WTC11 (cell line): Measurements from ENCODE around the gene ABCG1.

Source experiments
- ELF4 ChIP-seq: sonication (generic); formaldehyde crosslinking; IDR thresholded peaks from 2 replicates; pipeline ENCODE4 v1.8.1; 2022; ENCODE audit warnings: low read depth, mild to moderate bottlenecking, moderate library complexity, missing genetic modification reagents
- TF ChIP-seq, protein P1 (sequence below): fragments of 200-600 bp; IDR thresholded peaks from 2 replicates; pipeline ENCODE4 v1.8.0; 2022; ENCODE audit warnings: antibody characterized with exemption
- TF ChIP-seq, protein P2 (sequence below): sonication (generic); formaldehyde crosslinking; IDR thresholded peaks from 2 replicates; pipeline ENCODE4 v1.8.1; 2023; ENCODE audit warnings: mild to moderate bottlenecking, moderate library complexity, missing genetic modification reagents
- TF ChIP-seq, protein P3 (sequence below): sonication (generic); formaldehyde crosslinking; conservative IDR thresholded peaks from 2 replicates; pipeline ENCODE4 v1.8.1; 2023; ENCODE audit warnings: mild to moderate bottlenecking, low read depth, missing genetic modification reagents, moderate library complexity

DNA sequence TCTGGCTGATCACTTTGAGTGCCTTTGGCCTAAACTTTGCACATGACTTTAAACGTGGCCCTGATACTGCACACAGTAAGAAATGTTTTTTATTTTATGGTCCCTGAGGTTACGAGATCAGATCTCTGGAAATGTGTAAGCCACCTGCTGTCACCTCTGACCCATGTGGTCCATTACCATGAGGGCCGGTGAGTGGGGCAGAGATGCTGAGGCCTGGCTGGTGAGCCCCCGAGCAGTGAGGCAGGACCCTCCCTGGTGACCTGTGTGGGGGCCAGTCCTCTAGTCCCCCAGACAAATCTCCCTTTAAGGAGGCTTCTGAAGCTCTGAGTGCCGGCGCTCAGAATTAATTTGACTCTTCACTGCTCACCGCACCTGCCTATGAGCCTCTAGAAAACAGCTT lies 83.9 kb downstream of the ABCG1 start:
- TF ChIP-seq, protein P1, sequence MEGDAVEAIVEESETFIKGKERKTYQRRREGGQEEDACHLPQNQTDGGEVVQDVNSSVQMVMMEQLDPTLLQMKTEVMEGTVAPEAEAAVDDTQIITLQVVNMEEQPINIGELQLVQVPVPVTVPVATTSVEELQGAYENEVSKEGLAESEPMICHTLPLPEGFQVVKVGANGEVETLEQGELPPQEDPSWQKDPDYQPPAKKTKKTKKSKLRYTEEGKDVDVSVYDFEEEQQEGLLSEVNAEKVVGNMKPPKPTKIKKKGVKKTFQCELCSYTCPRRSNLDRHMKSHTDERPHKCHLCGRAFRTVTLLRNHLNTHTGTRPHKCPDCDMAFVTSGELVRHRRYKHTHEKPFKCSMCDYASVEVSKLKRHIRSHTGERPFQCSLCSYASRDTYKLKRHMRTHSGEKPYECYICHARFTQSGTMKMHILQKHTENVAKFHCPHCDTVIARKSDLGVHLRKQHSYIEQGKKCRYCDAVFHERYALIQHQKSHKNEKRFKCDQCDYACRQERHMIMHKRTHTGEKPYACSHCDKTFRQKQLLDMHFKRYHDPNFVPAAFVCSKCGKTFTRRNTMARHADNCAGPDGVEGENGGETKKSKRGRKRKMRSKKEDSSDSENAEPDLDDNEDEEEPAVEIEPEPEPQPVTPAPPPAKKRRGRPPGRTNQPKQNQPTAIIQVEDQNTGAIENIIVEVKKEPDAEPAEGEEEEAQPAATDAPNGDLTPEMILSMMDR: no peak
- TF ChIP-seq, protein P2, sequence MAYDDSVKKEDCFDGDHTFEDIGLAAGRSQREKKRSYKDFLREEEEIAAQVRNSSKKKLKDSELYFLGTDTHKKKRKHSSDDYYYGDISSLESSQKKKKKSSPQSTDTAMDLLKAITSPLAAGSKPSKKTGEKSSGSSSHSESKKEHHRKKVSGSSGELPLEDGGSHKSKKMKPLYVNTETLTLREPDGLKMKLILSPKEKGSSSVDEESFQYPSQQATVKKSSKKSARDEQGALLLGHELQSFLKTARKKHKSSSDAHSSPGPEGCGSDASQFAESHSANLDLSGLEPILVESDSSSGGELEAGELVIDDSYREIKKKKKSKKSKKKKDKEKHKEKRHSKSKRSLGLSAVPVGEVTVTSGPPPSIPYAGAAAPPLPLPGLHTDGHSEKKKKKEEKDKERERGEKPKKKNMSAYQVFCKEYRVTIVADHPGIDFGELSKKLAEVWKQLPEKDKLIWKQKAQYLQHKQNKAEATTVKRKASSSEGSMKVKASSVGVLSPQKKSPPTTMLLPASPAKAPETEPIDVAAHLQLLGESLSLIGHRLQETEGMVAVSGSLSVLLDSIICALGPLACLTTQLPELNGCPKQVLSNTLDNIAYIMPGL (CRISPR knock-in tag): no peak
- no peak for TF ChIP-seq ELF4 (CRISPR knock-in tag)
- TF ChIP-seq, protein P3, sequence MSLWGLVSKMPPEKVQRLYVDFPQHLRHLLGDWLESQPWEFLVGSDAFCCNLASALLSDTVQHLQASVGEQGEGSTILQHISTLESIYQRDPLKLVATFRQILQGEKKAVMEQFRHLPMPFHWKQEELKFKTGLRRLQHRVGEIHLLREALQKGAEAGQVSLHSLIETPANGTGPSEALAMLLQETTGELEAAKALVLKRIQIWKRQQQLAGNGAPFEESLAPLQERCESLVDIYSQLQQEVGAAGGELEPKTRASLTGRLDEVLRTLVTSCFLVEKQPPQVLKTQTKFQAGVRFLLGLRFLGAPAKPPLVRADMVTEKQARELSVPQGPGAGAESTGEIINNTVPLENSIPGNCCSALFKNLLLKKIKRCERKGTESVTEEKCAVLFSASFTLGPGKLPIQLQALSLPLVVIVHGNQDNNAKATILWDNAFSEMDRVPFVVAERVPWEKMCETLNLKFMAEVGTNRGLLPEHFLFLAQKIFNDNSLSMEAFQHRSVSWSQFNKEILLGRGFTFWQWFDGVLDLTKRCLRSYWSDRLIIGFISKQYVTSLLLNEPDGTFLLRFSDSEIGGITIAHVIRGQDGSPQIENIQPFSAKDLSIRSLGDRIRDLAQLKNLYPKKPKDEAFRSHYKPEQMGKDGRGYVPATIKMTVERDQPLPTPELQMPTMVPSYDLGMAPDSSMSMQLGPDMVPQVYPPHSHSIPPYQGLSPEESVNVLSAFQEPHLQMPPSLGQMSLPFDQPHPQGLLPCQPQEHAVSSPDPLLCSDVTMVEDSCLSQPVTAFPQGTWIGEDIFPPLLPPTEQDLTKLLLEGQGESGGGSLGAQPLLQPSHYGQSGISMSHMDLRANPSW (CRISPR knock-in tag): no peak
